Measurements from ENCODE around the gene RNFT2.

Gene RNFT2

GRCh38 chr12:116894913-116895312 is 156.8 kb downstream of the RNFT2 start:
- H3K4me1 ChIP-seq (ENCODE audit: control insufficient read depth, insufficient read depth, low read length): no peaks in the 10 kb centered on the region
- H3K9ac ChIP-seq (ENCODE audit: low read length): no peak overlapping the region
- H3K9me3 ChIP-seq (ENCODE audit: control insufficient read depth, insufficient read depth, low read depth, low read length): no peaks in the 10 kb centered on the region
- H3K27me3 ChIP-seq (ENCODE audit: control insufficient read depth, insufficient read depth, low read length): peaks cover 9% of the 10 kb centered on the region; the same call in 1 of the 2 replicates
- no peaks in the 10 kb centered on the region for H3K36me3 ChIP-seq (ENCODE audit: control insufficient read depth, insufficient read depth, low read length)
- H3K4me3 ChIP-seq (ENCODE audit: low read depth, low read length): no peak overlapping the region
- H3K27ac ChIP-seq (ENCODE audit: low read depth, low read length): no peak overlapping the region

- Histone ChIP-seq H3K27ac (ENCODE audit: low read depth, low read length) (no peak overlapping the region), H3K9ac (ENCODE audit: low read length) (no peak overlapping the region), H3K27me3 (ENCODE audit: control insufficient read depth, insufficient read depth, low read length) (peaks cover 12% of the 10 kb centered on the region; the same call in 1 of the 2 replicates)
Observed at GRCh38 chr12:116896411-116896924, 158.4 kb downstream of the RNFT2 start.

GRCh38 chr12:116897476-116897875 is 159.4 kb downstream of the RNFT2 start:
- Histone ChIP-seq H3K9ac (ENCODE audit: low read length) (no peak overlapping the region), H3K4me1 (ENCODE audit: control insufficient read depth, insufficient read depth, low read length) (no peaks in the 10 kb centered on the region), H3K9me3 (ENCODE audit: control insufficient read depth, insufficient read depth, low read depth, low read length) (no peaks in the 10 kb centered on the region), H3K27me3 (ENCODE audit: control insufficient read depth, insufficient read depth, low read length) (peaks cover 12% of the 10 kb centered on the region; the same call in 1 of the 2 replicates), H3K27ac (ENCODE audit: low read depth, low read length) (no peak overlapping the region), H3K4me3 (ENCODE audit: low read depth, low read length) (no peak overlapping the region), H3K36me3 (ENCODE audit: control insufficient read depth, insufficient read depth, low read length) (no peaks in the 10 kb centered on the region)

More at GRCh38 chr12:116896411-116896924, 158.4 kb downstream of the RNFT2 start:
- no peaks in the 10 kb centered on the region for H3K9me3 ChIP-seq (ENCODE audit: control insufficient read depth, insufficient read depth, low read depth, low read length)
- H3K4me1 ChIP-seq (ENCODE audit: control insufficient read depth, insufficient read depth, low read length): no peaks in the 10 kb centered on the region
- no peaks in the 10 kb centered on the region for H3K36me3 ChIP-seq (ENCODE audit: control insufficient read depth, insufficient read depth, low read length)
- no peak overlapping the region for H3K4me3 ChIP-seq (ENCODE audit: low read depth, low read length)

- Histone ChIP-seq H3K4me1 (ENCODE audit: control insufficient read depth, insufficient read depth, low read length) (no peaks in the 10 kb centered on the region), H3K27ac (ENCODE audit: low read depth, low read length) (no peak overlapping the region), H3K4me3 (ENCODE audit: low read depth, low read length) (no peak overlapping the region), H3K9ac (ENCODE audit: low read length) (no peak overlapping the region), H3K27me3 (ENCODE audit: control insufficient read depth, insufficient read depth, low read length) (peaks cover 12% of the 10 kb centered on the region; the same call in 1 of the 2 replicates), H3K9me3 (ENCODE audit: control insufficient read depth, insufficient read depth, low read depth, low read length) (no peaks in the 10 kb centered on the region), H3K36me3 (ENCODE audit: control insufficient read depth, insufficient read depth, low read length) (no peaks in the 10 kb centered on the region)
Observed at GRCh38 chr12:116898669-116899068, 160.6 kb downstream of the RNFT2 start.

GRCh38 chr12:116901612-116902011 is 163.5 kb downstream of the RNFT2 start:
- Histone ChIP-seq H3K9ac (ENCODE audit: low read length) (no peak overlapping the region), H3K27me3 (ENCODE audit: control insufficient read depth, insufficient read depth, low read length) (peaks cover 12% of the 10 kb centered on the region; the same call in 1 of the 2 replicates)

More at GRCh38 chr12:116901612-116902011, 163.5 kb downstream of the RNFT2 start:
- Histone ChIP-seq H3K27ac (ENCODE audit: low read depth, low read length) (no peak overlapping the region), H3K36me3 (ENCODE audit: control insufficient read depth, insufficient read depth, low read length) (no peaks in the 10 kb centered on the region), H3K4me1 (ENCODE audit: control insufficient read depth, insufficient read depth, low read length) (no peaks in the 10 kb centered on the region), H3K4me3 (ENCODE audit: low read depth, low read length) (no peak overlapping the region), H3K9me3 (ENCODE audit: control insufficient read depth, insufficient read depth, low read depth, low read length) (no peaks in the 10 kb centered on the region)
